ENCODE data around the gene DENND1A.

Gene DENND1A

GRCh38 chr9:123389070-123389469, 540.9 kb downstream of the DENND1A start:
- Histone ChIP-seq H2BK12ac (ENCODE audit: low read length in 2 of 2) (no peak overlapping the region), H3K27me3 (ENCODE audit: control insufficient read depth in 1 of 2, insufficient read depth in 1 of 2, low read length in 2 of 2) (peaks cover 8 to 30% of the 10 kb centered on the region in 2 experiments), H3K4ac (ENCODE audit: low read depth in 1 of 2, low read length in 2 of 2) (no peak overlapping the region), H4K8ac (ENCODE audit: low read length) (no peak overlapping the region), H3K36me3 (ENCODE audit: control insufficient read depth in 1 of 2, insufficient read depth in 2 of 2, low read depth in 1 of 2, low read length in 2 of 2) (no peaks in the 10 kb centered on the region), H3K4me1 (ENCODE audit: control insufficient read depth, insufficient read depth, low read depth, low read length) (peaks cover under 1% of the 10 kb centered on the region), H2AK5ac (ENCODE audit: low read length, severe bottlenecking) (no peak overlapping the region), H3K79me1 (replicated peaks; ENCODE audit: low read length, poor library complexity, severe bottlenecking) (no peaks in the 10 kb centered on the region), H3K18ac (ENCODE audit: low read depth in 1 of 2, low read length in 2 of 2) (no peak overlapping the region), H3K9ac (ENCODE audit: low read length) (no peak overlapping the region), H3K14ac (ENCODE audit: low read length in 2 of 2) (no peak overlapping the region), H3K27ac (ENCODE audit: low read length, poor library complexity, severe bottlenecking) (no peak overlapping the region), H3K9me3 (ENCODE audit: control insufficient read depth, low read length) (no peaks in the 10 kb centered on the region), H2BK120ac (ENCODE audit: low read depth, low read length) (no peak overlapping the region), H3K4me2 (ENCODE audit: low read length, poor library complexity, severe bottlenecking) (no peak overlapping the region), H3K23ac (ENCODE audit: low read length in 2 of 2) (no peak overlapping the region), H2BK5ac (ENCODE audit: low read depth, low read length, poor library complexity, severe bottlenecking) (no peak overlapping the region), H3K4me3 (ENCODE audit: insufficient read depth in 1 of 2, low read depth in 1 of 2, low read length in 2 of 2) (no peak overlapping the region), H2BK15ac (ENCODE audit: low read depth, poor library complexity, severe bottlenecking) (no peak overlapping the region), H4K91ac (ENCODE audit: low read length) (no peak overlapping the region), H2AFZ (ENCODE audit: low read depth, low read length) (no peak overlapping the region)
- WGBS = 91% methylated on average over 10 of the region's 10 CpGs
- no peak for DNase-seq

GRCh38 chr9:123387686-123388085, 542.2 kb downstream of the DENND1A start:
- H2BK120ac ChIP-seq (ENCODE audit: low read depth, low read length) = no peak overlapping the region
- H3K9me3 ChIP-seq (ENCODE audit: control insufficient read depth, low read length) = no peaks in the 10 kb centered on the region
- no peak overlapping the region for H3K18ac ChIP-seq (ENCODE audit: low read depth in 1 of 2, low read length in 2 of 2)
- no peak overlapping the region for H4K91ac ChIP-seq (ENCODE audit: low read length)
- no peak overlapping the region for H4K8ac ChIP-seq (ENCODE audit: low read length)
- no peak overlapping the region for H3K4me2 ChIP-seq (ENCODE audit: low read length, poor library complexity, severe bottlenecking)
- H3K4ac ChIP-seq (ENCODE audit: low read depth in 1 of 2, low read length in 2 of 2) = no peak overlapping the region
- H2AFZ ChIP-seq (ENCODE audit: low read depth, low read length) = no peak overlapping the region
- no peaks in the 10 kb centered on the region for H3K79me1 ChIP-seq (replicated peaks; ENCODE audit: low read length, poor library complexity, severe bottlenecking)
- WGBS = 83% methylated on average over 14 of the region's 14 CpGs
- no peak overlapping the region for H3K4me3 ChIP-seq (ENCODE audit: insufficient read depth in 1 of 2, low read depth in 1 of 2, low read length in 2 of 2)
- peaks cover 8 to 30% of the 10 kb centered on the region in 2 experiments for H3K27me3 ChIP-seq (ENCODE audit: control insufficient read depth in 1 of 2, insufficient read depth in 1 of 2, low read length in 2 of 2)
- H3K27ac ChIP-seq (ENCODE audit: low read length, poor library complexity, severe bottlenecking) = no peak overlapping the region
- H3K4me1 ChIP-seq (ENCODE audit: control insufficient read depth, insufficient read depth, low read depth, low read length) = no peaks in the 10 kb centered on the region
- no peak overlapping the region for H3K14ac ChIP-seq (ENCODE audit: low read length in 2 of 2)
- no peak for DNase-seq
- peaks cover 0 to 6% of the 10 kb centered on the region in 2 experiments for H3K36me3 ChIP-seq (ENCODE audit: control insufficient read depth in 1 of 2, insufficient read depth in 2 of 2, low read depth in 1 of 2, low read length in 2 of 2)
- H2BK12ac ChIP-seq (ENCODE audit: low read length in 2 of 2) = no peak overlapping the region
- H2BK15ac ChIP-seq (ENCODE audit: low read depth, poor library complexity, severe bottlenecking) = no peak overlapping the region
- H3K9ac ChIP-seq (ENCODE audit: low read length) = no peak overlapping the region
- H2BK5ac ChIP-seq (ENCODE audit: low read depth, low read length, poor library complexity, severe bottlenecking) = no peak overlapping the region
- no peak overlapping the region for H2AK5ac ChIP-seq (ENCODE audit: low read length, severe bottlenecking)
- H3K23ac ChIP-seq (ENCODE audit: low read length in 2 of 2) = no peak overlapping the region

GRCh38 chr9:123383512-123384170, 546.3 kb downstream of the DENND1A start:
- Histone ChIP-seq H3K4ac (ENCODE audit: low read depth in 1 of 2, low read length in 2 of 2) (no peak overlapping the region), H3K36me3 (ENCODE audit: control insufficient read depth in 1 of 2, insufficient read depth in 2 of 2, low read depth in 1 of 2, low read length in 2 of 2) (peaks cover 0 to 6% of the 10 kb centered on the region in 2 experiments), H3K18ac (ENCODE audit: low read depth in 1 of 2, low read length in 2 of 2) (no peak overlapping the region), H3K27ac (ENCODE audit: low read length, poor library complexity, severe bottlenecking) (no peak overlapping the region), H3K9me3 (ENCODE audit: control insufficient read depth, low read length) (no peaks in the 10 kb centered on the region), H3K4me3 (ENCODE audit: insufficient read depth in 1 of 2, low read depth in 1 of 2, low read length in 2 of 2) (no peak overlapping the region), H3K4me1 (ENCODE audit: control insufficient read depth, insufficient read depth, low read depth, low read length) (peaks cover 2% of the 10 kb centered on the region), H2AFZ (ENCODE audit: low read depth, low read length) (no peak overlapping the region), H4K8ac (ENCODE audit: low read length) (no peak overlapping the region), H2AK5ac (ENCODE audit: low read length, severe bottlenecking) (no peak overlapping the region), H3K14ac (ENCODE audit: low read length in 2 of 2) (no peak overlapping the region), H2BK15ac (ENCODE audit: low read depth, poor library complexity, severe bottlenecking) (no peak overlapping the region), H3K27me3 (ENCODE audit: control insufficient read depth in 1 of 2, insufficient read depth in 1 of 2, low read length in 2 of 2) (peaks cover 0 to 5% of the 10 kb centered on the region in 2 experiments), H2BK12ac (ENCODE audit: low read length in 2 of 2) (no peak overlapping the region), H2BK5ac (ENCODE audit: low read depth, low read length, poor library complexity, severe bottlenecking) (no peak overlapping the region), H3K79me1 (replicated peaks; ENCODE audit: low read length, poor library complexity, severe bottlenecking) (no peaks in the 10 kb centered on the region), H2BK120ac (ENCODE audit: low read depth, low read length) (no peak overlapping the region), H3K4me2 (ENCODE audit: low read length, poor library complexity, severe bottlenecking) (no peak overlapping the region), H4K91ac (ENCODE audit: low read length) (no peak overlapping the region), H3K23ac (ENCODE audit: low read length in 2 of 2) (no peak overlapping the region), H3K9ac (ENCODE audit: low read length) (no peak overlapping the region)
- 86% methylated on average over 27 of the region's 27 CpGs for WGBS
- DNase-seq = no peak

- Histone ChIP-seq H3K18ac (ENCODE audit: low read depth in 1 of 2, low read length in 2 of 2) (no peak overlapping the region), H3K14ac (ENCODE audit: low read length in 2 of 2) (no peak overlapping the region), H3K4ac (ENCODE audit: low read depth in 1 of 2, low read length in 2 of 2) (no peak overlapping the region), H3K4me2 (ENCODE audit: low read length, poor library complexity, severe bottlenecking) (no peak overlapping the region), H4K91ac (ENCODE audit: low read length) (no peak overlapping the region), H2BK5ac (ENCODE audit: low read depth, low read length, poor library complexity, severe bottlenecking) (no peak overlapping the region), H3K4me3 (ENCODE audit: insufficient read depth in 1 of 2, low read depth in 1 of 2, low read length in 2 of 2) (no peak overlapping the region), H2AFZ (ENCODE audit: low read depth, low read length) (no peak overlapping the region), H2BK12ac (ENCODE audit: low read length in 2 of 2) (no peak overlapping the region), H2AK5ac (ENCODE audit: low read length, severe bottlenecking) (no peak overlapping the region), H3K36me3 (ENCODE audit: control insufficient read depth in 1 of 2, insufficient read depth in 2 of 2, low read depth in 1 of 2, low read length in 2 of 2) (peaks cover 0 to 6% of the 10 kb centered on the region in 2 experiments), H3K4me1 (ENCODE audit: control insufficient read depth, insufficient read depth, low read depth, low read length) (peaks cover 7% of the 10 kb centered on the region), H4K8ac (ENCODE audit: low read length) (no peak overlapping the region), H3K79me1 (replicated peaks; ENCODE audit: low read length, poor library complexity, severe bottlenecking) (no peaks in the 10 kb centered on the region), H2BK120ac (ENCODE audit: low read depth, low read length) (no peak overlapping the region), H3K27me3 (ENCODE audit: control insufficient read depth in 1 of 2, insufficient read depth in 1 of 2, low read length in 2 of 2) (peaks cover 3 to 7% of the 10 kb centered on the region in 2 experiments), H3K9ac (ENCODE audit: low read length) (no peak overlapping the region), H3K9me3 (ENCODE audit: control insufficient read depth, low read length) (no peaks in the 10 kb centered on the region), H3K23ac (ENCODE audit: low read length in 2 of 2) (no peak overlapping the region), H2BK15ac (ENCODE audit: low read depth, poor library complexity, severe bottlenecking) (no peak overlapping the region), H3K27ac (ENCODE audit: low read length, poor library complexity, severe bottlenecking) (no peak overlapping the region)
- no peak for DNase-seq
- WGBS = 89% methylated on average over 27 of the region's 27 CpGs
Observed at GRCh38 chr9:123382653-123383511, 547.0 kb downstream of the DENND1A start.
